ENCODE results near the gene HS6ST2.
A peak's percentile ranks its signal among the peaks of the same experiment; 100 is the strongest.

The HS6ST2 gene

DNA sequence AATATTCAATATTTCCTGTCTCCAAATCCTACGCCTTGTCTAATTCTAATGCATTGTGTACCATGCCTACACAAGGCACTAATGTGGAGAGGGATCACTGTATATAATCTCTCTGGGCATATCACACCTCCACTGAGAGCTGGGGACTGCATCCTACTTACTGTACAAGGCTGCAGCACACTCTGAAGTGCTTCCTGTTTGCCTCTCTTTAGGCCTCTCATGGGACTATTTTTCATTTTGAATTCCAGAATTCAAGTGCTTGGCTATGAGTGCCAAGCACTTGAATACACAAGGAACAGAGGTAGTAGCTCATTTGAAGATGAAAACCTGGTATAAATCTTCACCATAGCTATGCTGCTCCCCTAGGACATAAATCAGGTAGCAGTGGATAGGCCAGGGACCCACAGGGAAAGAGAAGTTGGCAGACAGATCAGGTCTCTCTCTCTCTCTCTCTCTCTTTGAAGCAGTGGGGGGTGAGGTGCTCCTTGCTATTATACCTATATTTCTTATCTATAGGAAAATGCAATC lies 239.9 kb downstream of the HS6ST2 start:
- no peak overlapping the region for H2AFZ ChIP-seq (ENCODE audit: low read depth, low read length)
- no peak overlapping the region for H3K9ac ChIP-seq (ENCODE audit: low read depth, low read length)
- no peak overlapping the region for H3K4me2 ChIP-seq (ENCODE audit: insufficient read depth, low read length)
- H3K79me2 ChIP-seq (ENCODE audit: insufficient read depth, low read length), result no peaks in the 10 kb centered on the region
- H3K27me3 ChIP-seq (ENCODE audit: insufficient read depth, low read length, poor library complexity), result no peaks in the 10 kb centered on the region
- no peaks in the 10 kb centered on the region for H3K36me3 ChIP-seq (ENCODE audit: insufficient read depth, low read length)
- H3K27ac ChIP-seq (ENCODE audit: low read length), result no peak overlapping the region
- no peaks in the 10 kb centered on the region for H4K20me1 ChIP-seq (ENCODE audit: insufficient read depth, low read length)
- ATAC-seq (ENCODE audit: insufficient read depth, low read depth) (no peak), DNase-seq (no peak)
- no peaks in the 10 kb centered on the region for H3K4me1 ChIP-seq (ENCODE audit: insufficient read depth, low read length)
- TF ChIP-seq, protein P1, sequence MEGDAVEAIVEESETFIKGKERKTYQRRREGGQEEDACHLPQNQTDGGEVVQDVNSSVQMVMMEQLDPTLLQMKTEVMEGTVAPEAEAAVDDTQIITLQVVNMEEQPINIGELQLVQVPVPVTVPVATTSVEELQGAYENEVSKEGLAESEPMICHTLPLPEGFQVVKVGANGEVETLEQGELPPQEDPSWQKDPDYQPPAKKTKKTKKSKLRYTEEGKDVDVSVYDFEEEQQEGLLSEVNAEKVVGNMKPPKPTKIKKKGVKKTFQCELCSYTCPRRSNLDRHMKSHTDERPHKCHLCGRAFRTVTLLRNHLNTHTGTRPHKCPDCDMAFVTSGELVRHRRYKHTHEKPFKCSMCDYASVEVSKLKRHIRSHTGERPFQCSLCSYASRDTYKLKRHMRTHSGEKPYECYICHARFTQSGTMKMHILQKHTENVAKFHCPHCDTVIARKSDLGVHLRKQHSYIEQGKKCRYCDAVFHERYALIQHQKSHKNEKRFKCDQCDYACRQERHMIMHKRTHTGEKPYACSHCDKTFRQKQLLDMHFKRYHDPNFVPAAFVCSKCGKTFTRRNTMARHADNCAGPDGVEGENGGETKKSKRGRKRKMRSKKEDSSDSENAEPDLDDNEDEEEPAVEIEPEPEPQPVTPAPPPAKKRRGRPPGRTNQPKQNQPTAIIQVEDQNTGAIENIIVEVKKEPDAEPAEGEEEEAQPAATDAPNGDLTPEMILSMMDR (IDR thresholded peaks at IDR 0.05; ENCODE audit: borderline replicate concordance, extremely low read depth, low read length, poor library complexity, severe bottlenecking), result no peak
- no peak for TF ChIP-seq EZH2 (IDR thresholded peaks at IDR 0.05; ENCODE audit: borderline replicate concordance, low read depth, low read length, severe bottlenecking)
- no peak overlapping the region for H3K4me3 ChIP-seq (ENCODE audit: low read depth in 1 of 2, low read length in 2 of 2)
- H3K9me3 ChIP-seq (ENCODE audit: insufficient read depth, low read length, severe bottlenecking), result no peaks in the 10 kb centered on the region

DNA sequence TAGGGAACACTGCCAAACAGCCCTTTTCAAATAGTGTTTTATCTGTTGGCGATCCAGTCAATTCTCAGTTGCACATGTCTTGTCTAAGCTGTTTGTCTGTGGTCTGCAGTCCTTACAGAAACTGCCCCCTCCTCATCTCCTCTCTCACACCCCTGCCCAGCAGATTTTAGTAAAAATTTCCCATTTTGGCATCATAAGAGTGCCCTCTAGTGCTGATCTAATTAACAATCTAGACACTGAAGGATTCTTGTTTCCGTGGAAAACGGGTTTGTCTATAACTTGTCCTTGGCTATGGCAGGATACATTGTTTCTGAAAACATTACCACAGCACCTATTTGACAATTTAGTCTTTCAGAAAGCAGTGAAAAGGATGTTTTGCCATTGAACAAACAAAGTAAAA lies 242.4 kb downstream of the HS6ST2 start:
- ATAC-seq (ENCODE audit: insufficient read depth, low read depth), result no peak
- Histone ChIP-seq H3K9ac (ENCODE audit: low read depth, low read length) (no peak overlapping the region), H3K79me2 (ENCODE audit: insufficient read depth, low read length) (no peaks in the 10 kb centered on the region), H3K4me2 (ENCODE audit: insufficient read depth, low read length) (no peak overlapping the region), H3K27me3 (ENCODE audit: insufficient read depth, low read length, poor library complexity) (no peaks in the 10 kb centered on the region), H3K9me3 (ENCODE audit: insufficient read depth, low read length, severe bottlenecking) (no peaks in the 10 kb centered on the region), H3K4me3 (ENCODE audit: low read depth in 1 of 2, low read length in 2 of 2) (no peak overlapping the region), H3K36me3 (ENCODE audit: insufficient read depth, low read length) (no peaks in the 10 kb centered on the region), H3K4me1 (ENCODE audit: insufficient read depth, low read length) (peaks cover under 1% of the 10 kb centered on the region; the same call in 1 of the 2 replicates), H3K27ac (ENCODE audit: low read length) (no peak overlapping the region), H2AFZ (ENCODE audit: low read depth, low read length) (no peak overlapping the region), H4K20me1 (ENCODE audit: insufficient read depth, low read length) (no peaks in the 10 kb centered on the region)
- no peak for DNase-seq
- no peak for TF ChIP-seq EZH2 (IDR thresholded peaks at IDR 0.05; ENCODE audit: borderline replicate concordance, low read depth, low read length, severe bottlenecking)
- TF ChIP-seq, protein P1 (IDR thresholded peaks at IDR 0.05; ENCODE audit: borderline replicate concordance, extremely low read depth, low read length, poor library complexity, severe bottlenecking), result peak; percentile 37

DNA sequence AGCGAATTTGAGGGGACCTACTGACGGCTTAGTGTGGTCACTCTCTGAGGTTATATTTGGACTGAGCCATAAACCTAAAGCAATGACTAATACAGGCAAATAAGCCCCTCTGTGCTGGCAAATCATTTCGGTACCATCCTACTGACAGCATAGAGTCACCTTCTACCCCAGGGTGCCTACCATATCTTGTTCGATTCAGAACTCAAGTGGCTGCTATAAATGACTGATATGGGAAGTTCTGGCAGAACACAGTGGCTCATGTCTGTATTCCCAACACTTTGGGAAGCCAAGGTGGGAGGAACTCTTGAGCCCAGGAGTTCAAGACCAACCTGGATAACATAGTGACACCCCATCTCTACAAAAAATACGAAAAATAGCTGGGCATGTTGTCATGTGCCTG lies 243.5 kb downstream of the HS6ST2 start:
- Histone ChIP-seq H3K4me3 (ENCODE audit: low read depth in 1 of 2, low read length in 2 of 2) (no peak overlapping the region), H3K9me3 (ENCODE audit: insufficient read depth, low read length, severe bottlenecking) (no peaks in the 10 kb centered on the region), H3K79me2 (ENCODE audit: insufficient read depth, low read length) (no peaks in the 10 kb centered on the region), H3K27me3 (ENCODE audit: insufficient read depth, low read length, poor library complexity) (no peaks in the 10 kb centered on the region), H3K36me3 (ENCODE audit: insufficient read depth, low read length) (no peaks in the 10 kb centered on the region), H4K20me1 (ENCODE audit: insufficient read depth, low read length) (no peaks in the 10 kb centered on the region), H3K27ac (ENCODE audit: low read length) (no peak overlapping the region), H3K9ac (ENCODE audit: low read depth, low read length) (no peak overlapping the region), H3K4me1 (ENCODE audit: insufficient read depth, low read length) (peaks cover 7% of the 10 kb centered on the region; the same call in 1 of the 2 replicates), H2AFZ (ENCODE audit: low read depth, low read length) (no peak overlapping the region), H3K4me2 (ENCODE audit: insufficient read depth, low read length) (no peak overlapping the region)
- DNase-seq, result no peak
- TF ChIP-seq, protein P1 (IDR thresholded peaks at IDR 0.05; ENCODE audit: borderline replicate concordance, extremely low read depth, low read length, poor library complexity, severe bottlenecking), result no peak
- no peak for TF ChIP-seq EZH2 (IDR thresholded peaks at IDR 0.05; ENCODE audit: borderline replicate concordance, low read depth, low read length, severe bottlenecking)
- ATAC-seq (ENCODE audit: insufficient read depth, low read depth), result no peak
